ENCODE data around the gene OTOA. TPM values are rescaled to one million over a fixed set of nuclear protein-coding genes. Genes with fewer than 3 reads are reported as not detected.
A peak's percentile ranks its signal among the peaks of the same experiment; 100 is the strongest.
"Not testable (repeated sequence)": the region's sequence is repeated elsewhere in the genome, so short reads cannot be mapped to it uniquely, and the experiment has no call there.

OTOA gene
- total and polyA plus RNA-seq, 2 of the 8 experiments (the other 6 are each of a cell fraction or from before 2014, with no cell fraction given) = 0.06 to 0.32 TPM

DNA sequence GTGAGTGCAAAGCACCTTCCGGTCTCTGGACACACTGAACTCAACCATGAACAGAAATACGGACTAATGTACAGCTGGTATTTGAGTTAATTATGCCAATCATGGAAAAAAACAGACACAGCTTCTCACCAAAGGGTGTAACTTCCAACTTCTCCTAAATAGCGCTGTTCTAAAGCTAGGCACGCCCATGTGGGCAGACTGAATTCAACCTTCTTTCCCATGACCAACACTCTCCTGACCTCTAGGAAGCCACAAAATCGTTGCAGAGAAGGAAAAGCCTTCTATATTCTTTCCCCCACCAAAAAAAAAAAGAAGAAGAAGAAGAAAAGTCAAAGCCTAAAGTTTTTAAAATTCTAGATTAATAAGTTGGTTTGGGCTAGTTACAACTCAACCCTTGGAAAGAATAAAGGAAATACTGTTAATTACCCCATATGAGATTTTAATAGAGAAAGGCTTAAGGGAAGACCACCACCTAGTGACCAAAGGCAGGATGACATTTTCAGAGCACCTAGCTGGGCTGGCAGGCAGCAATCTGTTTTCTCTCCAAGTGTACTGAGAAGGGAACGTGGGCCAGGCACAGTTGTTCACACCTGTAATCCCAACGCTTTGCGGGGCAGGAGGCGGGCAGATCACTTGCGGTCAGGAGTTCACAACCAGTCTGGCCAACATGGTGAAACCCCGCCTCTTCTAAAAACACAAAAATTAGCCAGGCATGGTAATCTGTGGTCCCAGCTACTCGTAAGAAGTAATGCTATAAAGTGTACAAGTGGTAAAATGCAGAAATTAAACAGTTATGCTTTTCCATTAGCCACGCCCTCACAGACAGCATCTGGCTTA is 138.0 kb downstream of the OTOA start:
- H3K4me3 ChIP-seq (ENCODE audit: extremely low read depth in 1 of 4, insufficient read depth in 2 of 4, low read depth in 3 of 4, low read length in 4 of 4); H3K18ac ChIP-seq (ENCODE audit: extremely low read depth, low read length); H3K9ac ChIP-seq (replicated peaks in 1 of 4; ENCODE audit: extremely low read depth in 1 of 4, low read depth in 3 of 4, low read length in 3 of 4); H2AFZ ChIP-seq (ENCODE audit: low read length); H2BK12ac ChIP-seq (ENCODE audit: low read depth, low read length); H4K20me1 ChIP-seq (replicated peaks in 1 of 2; ENCODE audit: control insufficient read depth in 1 of 2, insufficient read depth in 2 of 2, low read length in 2 of 2); H2BK15ac ChIP-seq (ENCODE audit: low read length); H3K4me2 ChIP-seq (ENCODE audit: insufficient read depth in 1 of 2, low read depth in 2 of 2, low read length in 2 of 2); H4K91ac ChIP-seq (replicated peaks; ENCODE audit: insufficient read length, low read length); H3K9me3 ChIP-seq (ENCODE audit: insufficient read depth in 2 of 2, low read depth in 1 of 2, low read length in 1 of 2); H3K14ac ChIP-seq (ENCODE audit: insufficient read length); H3K27me3 ChIP-seq (replicated peaks in 1 of 4; ENCODE audit: control insufficient read depth in 3 of 4, extremely low read depth in 1 of 4, insufficient read depth in 3 of 4, low read length in 3 of 4); H2BK5ac ChIP-seq (ENCODE audit: low read depth, low read length); H3K79me2 ChIP-seq (ENCODE audit: control insufficient read depth in 1 of 2, insufficient read depth in 2 of 2, low read length in 2 of 2); CTCF ChIA-PET (ENCODE audit: partially characterized antibody); H3K79me1 ChIP-seq (ENCODE audit: low read depth, low read length); H3K36me3 ChIP-seq (ENCODE audit: control insufficient read depth in 2 of 4, insufficient read depth in 4 of 4, low read length in 3 of 4); H3K23me2 ChIP-seq (ENCODE audit: low read depth, low read length); H2BK20ac ChIP-seq (ENCODE audit: low read length); H3K27ac ChIP-seq (ENCODE audit: low read depth, low read length); H3K23ac ChIP-seq (ENCODE audit: insufficient read length); H3K56ac ChIP-seq (replicated peaks; ENCODE audit: insufficient read length, low read depth, low read length); FAIRE-seq; H3K4ac ChIP-seq (replicated peaks; ENCODE audit: insufficient read length, low read depth, low read length); H4K8ac ChIP-seq (ENCODE audit: extremely low read depth, insufficient read depth, low read length); POLR2A ChIA-PET (ENCODE audit: partially characterized antibody); H4K5ac ChIP-seq (ENCODE audit: insufficient read length, low read depth, low read length); H3K4me1 ChIP-seq (replicated peaks in 1 of 4; ENCODE audit: control insufficient read depth in 3 of 4, insufficient read depth in 4 of 4, low read length in 3 of 4); H2BK120ac ChIP-seq (replicated peaks; ENCODE audit: low read depth, low read length); H2AK5ac ChIP-seq (ENCODE audit: low read depth, low read length): not testable (repeated sequence)
- DNase-seq (ENCODE audit: low read depth in 1 of 2, low spot score in 2 of 2) = peak in 1 of 2 experiments; percentile 49
- 87% methylated on average over 10 of the region's 13 CpGs; no CpG with 5 or more reads in 1 of the 2 experiments for WGBS, 2 experiments (ENCODE audit: extremely low coverage in 1 of 2, insufficient coverage in 1 of 2, insufficient read length in 1 of 2, insufficient replicate concordance in 2 of 2, low coverage in 1 of 2, low lambda C conversion rate in 2 of 2, missing lambda C conversion rate in 1 of 2)
- peak; percentile 37 to 41 for TF ChIP-seq RAD21 (IDR thresholded peaks at IDR 0.05 in 1 of 2, conservative IDR thresholded peaks at IDR 0.05 in 1 of 2; ENCODE audit: low read depth in 2 of 2, low read length in 2 of 2)
- TF ChIP-seq, protein P1, sequence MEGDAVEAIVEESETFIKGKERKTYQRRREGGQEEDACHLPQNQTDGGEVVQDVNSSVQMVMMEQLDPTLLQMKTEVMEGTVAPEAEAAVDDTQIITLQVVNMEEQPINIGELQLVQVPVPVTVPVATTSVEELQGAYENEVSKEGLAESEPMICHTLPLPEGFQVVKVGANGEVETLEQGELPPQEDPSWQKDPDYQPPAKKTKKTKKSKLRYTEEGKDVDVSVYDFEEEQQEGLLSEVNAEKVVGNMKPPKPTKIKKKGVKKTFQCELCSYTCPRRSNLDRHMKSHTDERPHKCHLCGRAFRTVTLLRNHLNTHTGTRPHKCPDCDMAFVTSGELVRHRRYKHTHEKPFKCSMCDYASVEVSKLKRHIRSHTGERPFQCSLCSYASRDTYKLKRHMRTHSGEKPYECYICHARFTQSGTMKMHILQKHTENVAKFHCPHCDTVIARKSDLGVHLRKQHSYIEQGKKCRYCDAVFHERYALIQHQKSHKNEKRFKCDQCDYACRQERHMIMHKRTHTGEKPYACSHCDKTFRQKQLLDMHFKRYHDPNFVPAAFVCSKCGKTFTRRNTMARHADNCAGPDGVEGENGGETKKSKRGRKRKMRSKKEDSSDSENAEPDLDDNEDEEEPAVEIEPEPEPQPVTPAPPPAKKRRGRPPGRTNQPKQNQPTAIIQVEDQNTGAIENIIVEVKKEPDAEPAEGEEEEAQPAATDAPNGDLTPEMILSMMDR (IDR thresholded peaks at IDR 0.05; ENCODE audit: control extremely low read depth in 1 of 3, insufficient read depth in 1 of 3, low read depth in 1 of 3, low read length in 3 of 3) = peak in 2 of 3 experiments; percentile 18 to 24; a peak in 2 of 4 replicates

Data from H1 (cell line).